ENCODE results near the gene BEGAIN.

DNA sequence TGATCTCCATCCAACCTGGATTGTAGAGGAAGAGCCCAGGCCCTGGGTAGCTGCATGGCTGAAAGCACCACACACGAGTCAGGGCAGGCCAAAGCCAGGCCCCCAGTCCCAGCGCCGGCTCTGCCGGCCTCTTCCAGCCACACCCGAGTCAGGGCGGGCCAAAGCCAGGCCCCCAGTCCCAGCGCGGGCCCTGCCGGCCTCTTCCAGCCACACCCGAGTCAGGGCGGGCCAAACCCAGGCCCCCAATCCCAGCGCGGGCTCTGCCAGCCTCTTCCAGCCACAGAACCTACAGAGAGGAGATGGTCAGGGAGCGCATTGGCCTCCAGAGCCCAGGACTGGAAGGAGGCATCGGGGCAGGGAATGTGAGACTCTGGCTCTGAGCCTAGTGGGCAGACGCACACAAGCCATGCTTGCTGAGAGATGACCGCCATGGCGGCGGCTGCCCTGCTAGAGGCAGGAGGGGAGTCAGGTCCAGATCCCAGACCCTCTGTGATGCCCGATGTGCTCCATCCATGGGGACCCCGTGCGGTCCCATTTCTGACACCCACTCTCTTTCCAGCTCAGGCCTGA is 30.2 kb downstream of the BEGAIN start:
- TF ChIP-seq POLR2A (IDR thresholded peaks at IDR 0.05; ENCODE audit: low read depth) (no peak), CTCF (IDR thresholded peaks at IDR 0.05) (no peak), EP300 (IDR thresholded peaks at IDR 0.05) (no peak), POLR2AphosphoS5 (IDR thresholded peaks at IDR 0.05) (no peak)

Data from esophagus muscularis mucosa (tissue), 4 donors.